PC-3 (cell line): ENCODE results near the gene PRXL2B. TPM values are rescaled to one million over a fixed set of nuclear protein-coding genes. Genes with fewer than 3 reads are reported as not detected.

ENCODE experiments used
- ATAC-seq: fragments of 200-7000 bp; cut with Tn5 transposase; 2 replicates; pipeline ENCODE4 v1.9.1; 2020; ENCODE audit warnings: mild to moderate bottlenecking, moderate library complexity
- BruUV-seq: library from RNA; stranded (reverse); fragments of 400-500 nt; replicated peaks from 2 replicates; lab custom pipeline; 2021; lab: Mats Ljungman, UMichigan
- CTCF ChIA-PET: fragments of 300-600 bp; sonication (Branson Sonifier 250); formaldehyde crosslinking; loops from one replicate; lab custom pipeline; 2022; ENCODE audit warnings: antibody characterized with exemption; lab: Charles Lee
- POLR2A ChIA-PET: fragments of 300-600 bp; sonication (Branson Sonifier 250); formaldehyde crosslinking; loops from one replicate; lab custom pipeline; 2022; ENCODE audit warnings: antibody characterized with exemption; ENCODE audit not compliant: unreplicated experiment; lab: Charles Lee
- DNase-seq: peaks from one replicate; pipeline ENCODE4 v3.0.0-alpha.2; 2015
- H2AFZ ChIP-seq: fragments of 300-600 bp; sonication (generic); 2 replicates; pipeline ENCODE4 v1.6.0; 2016; ENCODE audit warnings: antibody characterized with exemption, low read length
- H3F3A ChIP-seq: fragments of 300-600 bp; sonication (generic); one replicate; pipeline ENCODE4 v1.6.0; 2017; ENCODE audit warnings: antibody characterized with exemption, low read length, control low read depth, mild to moderate bottlenecking; ENCODE audit not compliant: unreplicated experiment
- H3K27ac ChIP-seq: fragments of 300-600 bp; sonication (generic); 2 replicates; pipeline ENCODE4 v1.5.1; 2016; ENCODE audit warnings: mild to moderate bottlenecking, low read length
- H3K27me3 ChIP-seq: fragments of 300-600 bp; sonication (generic); 2 replicates; pipeline ENCODE4 v1.6.1; 2016; ENCODE audit warnings: low read length, mixed read lengths
- H3K36me3 ChIP-seq: fragments of 300-600 bp; sonication (generic); 2 replicates; pipeline ENCODE4 v1.6.1; 2016; ENCODE audit warnings: low read depth, mixed run types, low read length, mixed read lengths
- H3K4me1 ChIP-seq: fragments of 300-600 bp; sonication (generic); 2 replicates; pipeline ENCODE4 v1.5.1; 2016; ENCODE audit warnings: low read length; ENCODE audit not compliant: insufficient read depth
- H3K4me2 ChIP-seq: fragments of 300-600 bp; sonication (generic); 2 replicates; pipeline ENCODE4 v1.6.0; 2016; ENCODE audit warnings: low read length
- H3K4me3 ChIP-seq: fragments of 300-600 bp; sonication (generic); 2 replicates; pipeline ENCODE4 v1.5.1; 2016; ENCODE audit warnings: mild to moderate bottlenecking, low read length, mixed read lengths
- H3K79me2 ChIP-seq: fragments of 300-600 bp; sonication (generic); 2 replicates; pipeline ENCODE4 v1.6.1; 2017; ENCODE audit warnings: low read length, mixed read lengths
- H3K9ac ChIP-seq: fragments of 300-600 bp; sonication (generic); 2 replicates; pipeline ENCODE4 v1.6.0; 2016; ENCODE audit warnings: mild to moderate bottlenecking, low read length
- H3K9me2 ChIP-seq: fragments of 300-600 bp; sonication (generic); replicated peaks from 2 replicates; pipeline ENCODE4 v1.6.1; 2016; ENCODE audit warnings: mixed run types, low read length, mixed read lengths
- H3K9me3 ChIP-seq: fragments of 300-600 bp; sonication (generic); 2 replicates; pipeline ENCODE4 v1.6.1; 2016; ENCODE audit warnings: low read length, mixed read lengths
- H4K20me1 ChIP-seq: fragments of 300-600 bp; sonication (generic); 2 replicates; pipeline ENCODE4 v1.6.1; 2016; ENCODE audit warnings: low read length, mixed read lengths
- CTCF ChIP-seq: fragments of 300-600 bp; sonication (generic); conservative IDR thresholded peaks from 2 replicates; pipeline ENCODE4 v1.5.1; 2017; ENCODE audit warnings: antibody characterized with exemption, low read depth, mild to moderate bottlenecking, low read length
- EZH2 ChIP-seq: fragments of 300-600 bp; sonication (generic); IDR thresholded peaks from one replicate; pipeline ENCODE4 v1.6.1; 2017; ENCODE audit warnings: antibody characterized with exemption, mild to moderate bottlenecking, low read length; ENCODE audit not compliant: unreplicated experiment
- EZH2phosphoT487 ChIP-seq: fragments of 300-600 bp; sonication (generic); IDR thresholded peaks from 2 replicates; pipeline ENCODE4 v1.6.1; 2018; ENCODE audit warnings: mild to moderate bottlenecking, antibody characterized with exemption, low read length, borderline replicate concordance
- intact Hi-C: fragments of 100-400 bp; cut with micrococcal nuclease; formaldehyde crosslinking; loops from 2 replicates; pipeline ENCODE4 v1.9.0; 2023
- total RNA-seq: library from RNA; depleted of rRNA; stranded (reverse); fragments of >200 nt; gene quantifications from 2 replicates; pipeline ENCODE4 v1.2.3, GENCODE V29; 2014

Gene PRXL2B
- total RNA-seq, 1 experiment from 2014 or later, result 75.0 TPM

- Histone ChIP-seq H3K9me2 (no peaks in the 10 kb centered on the region), H3K4me1 (peaks cover 14% of the 10 kb centered on the region), H2AFZ (no peak overlapping the region), H3K4me3 (no peak overlapping the region), H3K27ac (no peak overlapping the region), H3K9me3 (no peaks in the 10 kb centered on the region), H3K9ac (no peak overlapping the region), H3K36me3 (peaks cover 2% of the 10 kb centered on the region; the same call in 1 of the 2 replicates), H4K20me1 (no peaks in the 10 kb centered on the region), H3K4me2 (no peak overlapping the region), H3K79me2 (peaks cover 16% of the 10 kb centered on the region; the same call in 1 of the 2 replicates), H3K27me3 (no peaks in the 10 kb centered on the region), H3F3A (no peaks in the 10 kb centered on the region)
- DNase-seq (no peak), ATAC-seq (no peak)
- ChIA-PET POLR2A (no interaction called here), CTCF (no interaction called here)
- intact Hi-C loops, result loop anchor here (5.0 kb wide), 1 partner anchor 42 kb away; no protein-coding TSS in a partner anchor
- BruUV-seq, result no TSS peak
- TF ChIP-seq EZH2phosphoT487, result no peak
- TF ChIP-seq CTCF, result no peak
- no peak for TF ChIP-seq EZH2
These were observed 2.3 kb downstream of the PRXL2B start for GRCh38 chr1:2588661-2589430.

- H3K9me3 ChIP-seq, result no peaks in the 10 kb centered on the region
- no peaks in the 10 kb centered on the region for H3F3A ChIP-seq
- DNase-seq, result no peak
These were observed 3.1 kb downstream of the PRXL2B start for GRCh38 chr1:2589431-2590232.

More at GRCh38 chr1:2589431-2590232, 3.1 kb downstream of the PRXL2B start:
- POLR2A ChIA-PET, result no interaction called here
- no peaks in the 10 kb centered on the region for H3K9me2 ChIP-seq
- no peak for ATAC-seq
- CTCF ChIA-PET, result no interaction called here
- H3K9ac ChIP-seq, result no peak overlapping the region
- H3K4me2 ChIP-seq, result no peak overlapping the region
- TF ChIP-seq EZH2, result no peak
- TF ChIP-seq EZH2phosphoT487, result no peak
- no peak for TF ChIP-seq CTCF
- peaks cover 2% of the 10 kb centered on the region; the same call in 1 of the 2 replicates for H3K36me3 ChIP-seq
- no peak overlapping the region for H3K4me3 ChIP-seq
- H3K27ac ChIP-seq, result no peak overlapping the region
- no TSS peak for BruUV-seq
- no peak overlapping the region for H2AFZ ChIP-seq
- no peaks in the 10 kb centered on the region for H3K27me3 ChIP-seq
- peaks cover 16% of the 10 kb centered on the region; the same call in 1 of the 2 replicates for H3K79me2 ChIP-seq
- H4K20me1 ChIP-seq, result no peaks in the 10 kb centered on the region
- peaks cover 14% of the 10 kb centered on the region for H3K4me1 ChIP-seq
- intact Hi-C loops, result loop anchor here (5.0 kb wide), 1 partner anchor 42 kb away; no protein-coding TSS in a partner anchor
